Measurements from ENCODE around the gene NPRL2.

The NPRL2 gene

DNA sequence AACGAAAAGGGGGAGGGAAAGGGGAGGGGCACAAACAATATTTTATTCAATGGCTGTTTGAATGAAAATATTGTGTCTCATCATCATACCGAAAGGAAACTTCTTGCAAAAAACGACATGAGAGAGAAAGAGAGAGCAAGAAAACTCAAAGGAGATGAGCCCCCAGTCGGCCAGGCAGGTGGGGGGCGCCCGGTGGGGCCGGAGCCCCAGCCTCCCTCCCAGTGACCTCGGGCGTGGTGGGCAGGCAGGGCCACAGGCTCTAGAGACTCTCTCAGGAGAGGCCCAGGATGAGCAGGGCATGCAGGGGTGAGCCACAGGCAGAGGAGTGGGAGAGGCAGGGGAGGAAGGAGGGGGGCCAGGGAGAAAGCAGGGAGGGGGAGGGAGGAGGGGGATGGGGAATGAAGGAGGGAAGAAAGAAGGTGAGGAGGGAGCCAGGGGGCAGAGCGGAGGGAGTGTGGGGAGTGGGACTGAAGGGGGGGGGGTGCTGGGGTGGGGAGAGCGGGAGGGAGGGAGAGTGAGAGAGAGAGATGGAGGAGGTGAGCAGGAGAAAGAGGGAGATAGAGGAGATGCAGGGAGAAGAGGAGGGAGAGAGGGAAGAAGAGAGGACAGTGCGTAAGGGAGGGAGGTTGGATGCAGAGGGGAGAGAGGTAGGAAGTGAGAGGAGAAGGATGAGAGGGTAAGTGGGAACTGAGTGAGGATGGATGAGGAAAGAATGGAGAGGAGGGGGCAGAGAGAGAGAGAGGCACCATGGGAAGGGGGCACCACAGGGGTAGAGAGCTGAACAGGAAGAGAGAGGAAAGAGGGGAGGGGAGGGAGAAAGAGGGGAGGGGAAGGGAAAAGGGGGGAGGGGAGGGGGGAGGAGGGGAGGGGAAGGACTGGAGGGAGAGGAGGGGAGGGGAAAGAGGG is 22.8 kb upstream of the NPRL2 start:
- no peak for DNase-seq

- DNase-seq: no peak
These were observed 21.8 kb upstream of the NPRL2 start for GRCh38 chr3:50372349-50372748.

DNA sequence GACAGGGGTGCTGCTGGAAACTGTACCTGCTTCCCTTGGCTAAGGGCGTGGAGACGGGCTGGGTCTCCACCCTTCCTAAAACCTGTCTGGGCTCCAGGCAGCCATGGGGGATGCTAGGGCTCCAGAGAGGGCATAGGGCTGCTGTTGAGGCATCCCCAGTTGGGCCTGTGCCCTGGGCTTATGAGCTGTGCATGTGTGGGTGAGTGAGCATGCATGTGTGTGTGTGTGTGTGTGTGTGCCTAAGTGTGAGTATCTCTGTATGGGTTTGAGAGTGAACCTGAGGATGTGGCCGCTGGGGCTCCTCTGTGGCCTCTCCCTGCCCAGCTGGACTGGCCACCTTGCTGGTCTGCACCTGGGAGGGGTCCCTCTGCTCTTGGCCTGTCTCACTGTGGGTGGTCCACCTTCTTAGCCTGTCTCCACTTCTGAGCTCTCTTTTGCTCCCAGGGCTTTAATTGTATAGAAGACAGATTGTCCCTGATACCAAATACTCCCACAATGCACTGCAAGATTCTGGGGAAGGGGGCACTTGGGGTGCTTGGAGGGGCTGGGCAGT is 20.6 kb upstream of the NPRL2 start:
- DNase-seq: no peak

DNA sequence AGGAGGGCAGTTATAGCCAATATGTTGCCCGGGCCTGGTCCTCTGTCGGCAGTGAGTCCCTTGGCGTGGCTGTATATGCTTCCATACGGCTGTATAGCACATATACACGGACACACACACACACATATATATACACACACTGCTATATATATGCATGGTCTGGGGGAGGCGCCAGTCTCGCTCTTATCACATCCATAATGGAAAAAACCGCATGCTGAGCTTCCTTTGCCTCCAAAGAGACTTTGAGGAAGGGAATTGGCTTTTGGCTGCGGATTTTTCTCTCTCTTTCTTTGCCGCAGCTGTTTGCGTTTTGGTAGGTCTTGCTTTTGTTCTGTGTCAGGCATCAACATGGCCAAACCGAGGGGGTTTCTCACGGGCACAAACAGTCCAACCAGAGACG is 20.0 kb upstream of the NPRL2 start:
- DNase-seq: no peak

- no peak for DNase-seq
These were observed 18.6 kb upstream of the NPRL2 start for GRCh38 chr3:50369012-50369670.

- no peak for DNase-seq
These were observed 15.3 kb upstream of the NPRL2 start for GRCh38 chr3:50365842-50366220.

DNA sequence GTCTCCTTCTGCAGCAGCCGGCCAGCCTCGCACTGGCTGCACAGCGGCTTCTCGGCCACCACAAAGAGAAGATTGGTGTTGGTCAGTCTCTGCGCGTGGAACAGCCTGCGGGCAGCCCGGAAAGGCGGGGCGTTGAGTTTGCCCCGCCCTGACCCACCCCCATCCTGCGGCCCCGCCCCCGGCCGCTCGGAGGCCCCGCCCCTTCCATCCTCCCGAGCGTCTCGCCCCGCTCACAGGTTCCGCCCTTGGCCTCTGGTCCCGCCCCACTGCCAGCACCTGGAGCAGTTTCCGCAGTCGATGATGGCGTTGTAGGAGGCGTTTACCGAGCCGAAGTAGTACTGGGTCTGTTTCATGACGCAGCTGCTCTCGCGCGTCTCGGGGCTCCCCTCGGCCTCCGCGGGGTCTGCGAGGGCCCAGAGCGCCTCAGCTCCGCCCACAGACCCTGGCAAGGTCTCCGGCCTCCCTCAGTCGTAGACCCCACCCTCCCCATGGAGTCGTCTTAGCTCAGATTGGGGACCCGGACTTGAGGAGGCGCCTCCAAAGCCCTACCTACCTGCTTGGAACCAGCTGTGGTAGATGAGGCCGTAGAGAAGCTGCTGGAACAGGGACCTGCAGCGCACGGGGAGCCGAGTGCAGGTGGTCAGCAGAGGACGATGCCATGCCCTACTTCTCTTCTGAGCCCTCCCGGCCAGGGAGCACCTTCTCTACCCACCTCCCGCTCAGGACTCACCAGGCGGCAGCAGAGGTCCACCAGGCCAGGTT is 14.7 kb upstream of the NPRL2 start:
- peak; percentile 95 for DNase-seq

DNA sequence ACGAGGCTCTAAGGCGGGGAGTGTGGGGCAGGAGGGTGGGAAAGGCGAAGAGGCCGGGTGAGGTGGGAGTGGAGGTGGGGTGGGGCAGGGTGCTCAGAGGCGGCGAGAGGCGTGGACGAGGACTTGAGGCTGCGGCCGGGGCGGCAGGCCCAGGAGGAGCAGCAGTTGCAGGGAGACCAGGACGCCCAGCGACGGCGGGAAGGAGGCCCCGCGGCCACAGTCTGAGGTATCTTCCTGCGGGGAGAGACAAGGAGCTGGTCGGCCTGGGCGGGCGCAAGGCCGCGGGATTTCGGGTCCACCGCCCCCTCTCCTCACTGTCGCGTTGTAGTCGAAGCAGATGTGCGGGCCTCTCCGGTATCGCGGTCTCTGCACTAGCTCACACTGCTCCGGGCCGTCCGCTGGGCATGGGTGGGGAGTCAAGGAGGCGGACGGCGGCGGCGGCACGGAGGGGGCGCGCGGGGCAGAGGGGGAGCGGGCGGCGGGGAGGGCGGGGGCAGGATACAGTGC is 14.1 kb upstream of the NPRL2 start:
- no peak for DNase-seq

DNA sequence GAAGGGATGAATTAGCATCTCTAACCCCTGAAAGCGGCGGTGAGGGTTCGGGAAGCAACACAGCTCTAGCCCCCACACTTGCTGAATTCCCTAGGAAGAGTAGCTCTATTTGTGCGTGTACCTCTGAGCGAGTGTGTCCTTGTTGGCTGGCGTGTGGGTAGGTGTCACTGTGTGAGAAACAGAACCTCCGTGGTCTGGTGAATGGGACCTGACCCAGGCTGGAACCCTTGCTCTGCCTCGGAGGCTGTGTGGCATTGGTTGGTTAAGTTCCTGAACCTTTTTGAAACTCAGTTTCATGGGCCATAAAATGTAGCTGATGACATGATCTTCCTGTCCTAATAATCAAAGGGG is 9.2 kb upstream of the NPRL2 start:
- no peak for DNase-seq

- peak; percentile 96 for DNase-seq
These were observed 8.6 kb upstream of the NPRL2 start, which contains the start of gene TMEM115 for GRCh38 chr3:50358911-50359759. Gene TMEM115 (minus strand): TSS chr3:50359521. CDS start chr3:50359063, 458 bp downstream.

GRCh38 chr3:50358355-50358910 is 7.9 kb upstream of the NPRL2 start:
- no peak for DNase-seq

DNA sequence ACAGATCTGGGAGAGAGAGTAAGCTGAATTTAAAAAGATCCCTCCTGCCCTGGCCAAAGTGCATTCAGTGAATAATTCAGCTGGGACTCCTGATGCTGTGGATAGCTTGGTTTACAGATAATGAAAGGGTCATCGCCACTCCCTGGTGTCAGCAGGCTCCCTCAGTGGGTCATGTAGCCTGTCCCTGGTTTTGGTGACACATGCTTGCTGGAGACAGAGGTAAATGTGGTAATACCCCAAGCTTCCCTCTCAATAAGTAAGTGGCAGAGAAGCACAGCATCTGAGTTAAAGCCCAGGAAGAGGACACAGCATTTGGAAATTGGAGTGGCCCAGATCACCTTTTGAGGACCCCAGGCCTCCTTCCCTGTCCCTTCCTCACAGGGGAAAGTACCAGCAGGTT is 6.9 kb upstream of the NPRL2 start:
- DNase-seq: no peak

- DNase-seq: no peak
These were observed 6.0 kb upstream of the NPRL2 start for GRCh38 chr3:50356553-50356952.

GRCh38 chr3:50355829-50356552 is 5.4 kb upstream of the NPRL2 start:
- DNase-seq: no peak

GRCh38 chr3:50354850-50355249 is 4.3 kb upstream of the NPRL2 start:
- DNase-seq: no peak

DNA sequence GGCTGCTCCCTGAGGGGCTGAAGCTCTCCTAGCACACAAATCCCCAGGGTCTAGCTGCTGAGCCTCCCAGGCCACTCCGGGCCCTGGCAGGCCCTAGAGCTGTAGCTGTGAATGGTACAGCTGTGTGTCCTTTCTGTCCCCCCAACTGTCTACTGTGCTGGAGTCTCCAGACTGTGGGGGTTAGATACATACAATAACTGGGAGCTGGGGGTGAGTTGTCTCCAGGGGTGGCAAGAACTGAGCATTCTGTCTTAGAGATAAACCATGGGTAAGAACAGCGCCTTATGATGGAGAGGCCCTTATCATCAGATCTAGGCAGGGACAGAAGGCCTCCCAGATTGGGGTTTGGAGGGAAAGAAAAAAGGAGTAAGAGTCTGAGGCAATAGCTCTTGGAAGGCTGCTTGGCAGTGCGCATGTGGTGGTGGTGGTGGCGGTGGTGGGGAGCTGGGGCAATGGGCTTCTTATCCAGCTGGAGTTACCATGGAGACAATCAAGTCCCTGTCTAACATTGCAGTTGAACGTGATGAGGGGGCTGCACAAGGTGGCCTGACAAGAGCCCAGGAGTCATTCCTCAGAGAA is 3.7 kb upstream of the NPRL2 start:
- DNase-seq: no peak

GRCh38 chr3:50353245-50354004 is 2.9 kb upstream of the NPRL2 start:
- DNase-seq: no peak

DNA sequence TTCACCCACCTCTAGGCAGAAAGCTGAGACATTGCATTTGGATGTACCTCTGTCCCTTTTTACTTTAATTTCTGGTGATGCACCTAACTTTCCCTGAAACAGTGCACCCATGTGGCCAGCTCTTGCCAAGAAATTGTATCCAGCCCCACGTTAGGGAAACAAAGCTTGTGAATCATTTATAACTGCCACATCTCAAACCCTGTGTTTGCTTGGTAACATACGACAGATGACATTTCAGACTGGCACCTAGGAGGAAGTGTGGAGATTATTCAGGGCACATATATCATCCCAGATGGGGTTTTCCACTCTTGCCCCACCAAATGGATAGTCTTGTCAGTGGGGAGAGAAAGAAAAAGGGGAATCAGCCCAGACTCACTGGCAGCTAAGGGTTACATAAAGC is 2.2 kb upstream of the NPRL2 start:
- no peak for DNase-seq

DNA sequence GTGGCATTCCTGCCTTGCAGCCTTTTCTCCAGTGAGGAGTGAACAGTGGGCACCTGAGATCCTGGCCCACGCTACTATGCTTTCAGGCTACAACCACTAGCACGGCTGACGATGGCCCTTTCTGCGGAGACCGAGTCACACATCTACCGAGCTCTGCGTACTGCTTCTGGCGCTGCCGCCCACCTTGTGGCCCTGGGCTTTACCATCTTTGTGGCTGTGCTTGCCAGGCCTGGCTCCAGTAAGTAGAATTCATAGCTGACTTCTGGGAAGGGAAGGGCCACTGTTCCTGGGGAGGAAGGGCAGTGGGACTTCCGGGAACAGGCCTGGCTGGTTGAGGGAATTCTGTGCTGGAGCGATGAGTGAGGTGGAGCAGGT is 735 bp upstream of the NPRL2 start:
- no peak for DNase-seq

DNA sequence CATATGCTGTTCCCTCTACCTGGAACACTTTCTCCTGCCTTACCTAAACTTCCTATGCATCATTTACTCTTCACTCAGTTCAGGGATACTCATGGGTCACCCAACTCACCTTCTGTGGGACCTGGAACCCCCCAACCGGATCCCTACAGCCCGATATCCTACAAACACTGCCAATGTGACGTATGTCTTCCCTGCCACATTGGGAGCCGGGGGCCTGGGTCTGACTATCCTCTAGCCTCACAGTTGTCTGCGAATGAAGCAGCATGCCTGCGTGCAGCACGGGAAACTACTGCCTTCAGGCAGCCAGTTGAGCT is 405 bp downstream of the NPRL2 start:
- no peak for DNase-seq

All from stimulated activated CD8-positive, alpha-beta memory T cell treated with anti-CD3 and anti-CD28 coated beads, Interleukin-4, amount 100 ng/mL, for 48 hours (primary cell).